A549 (cell line): ENCODE data around the gene SLC38A4. TPM values are rescaled to one million over a fixed set of nuclear protein-coding genes. Genes with fewer than 3 reads are reported as not detected.

Experiments used
- ATAC-seq, 2 experiments: fragments of 200-7000 bp in 1 of 2; fragments of >200 bp in 1 of 2; cut with Nextera tagmentation in 1 of 2; cut with Tn5 transposase in 1 of 2; 3 replicates each; pipeline versions ENCODE4 v1.8.0 to v1.9.1; 2018 to 2020; ENCODE audit warnings: mild to moderate bottlenecking in 1 of 2, moderate library complexity in 1 of 2
- CTCF ChIA-PET: fragments of 300-600 bp; sonication (Branson Sonifier 250); formaldehyde crosslinking; extraction: SDS; loops from one replicate; lab custom pipeline; 2021; ENCODE audit warnings: antibody characterized with exemption, inconsistent platforms; lab: Yijun Ruan, JAX
- POLR2A ChIA-PET: fragments of 350-600 bp; formaldehyde crosslinking; extraction: SDS; loops from one replicate; lab custom pipeline; 2021; ENCODE audit warnings: antibody characterized with exemption, inconsistent platforms; lab: Yijun Ruan, JAX
- DNase-seq, 2 experiments: peaks; one replicate each; pipeline versions ENCODE4 v3.0.0 to v3.0.0-alpha.2; 2011 to 2016; ENCODE audit warnings: low read depth in 1 of 2, low spot score in 1 of 2
- FAIRE-seq: peaks from 2 replicates; lab custom pipeline; 2011; peaks lifted over from hg19 to GRCh38; lab: Jason Lieb, UNC
- H3K27ac ChIP-seq, 2 experiments: fragments of >200 bp; sonication (Bioruptor Twin); formaldehyde crosslinking; 3 replicates each; pipeline ENCODE4 v1.5.1; 2016 to 2017
- H3K4me1 ChIP-seq: fragments of >200 bp; sonication (Bioruptor Twin); formaldehyde crosslinking; 3 replicates; pipeline ENCODE4 v1.6.1; 2016
- H3K4me2 ChIP-seq: fragments of >200 bp; sonication (Bioruptor Twin); formaldehyde crosslinking; 3 replicates; pipeline ENCODE4 v1.6.1; 2016
- H3K4me3 ChIP-seq: fragments of >200 bp; sonication (Bioruptor Twin); formaldehyde crosslinking; 3 replicates; pipeline ENCODE4 v1.5.1; 2016
- H3K9me3 ChIP-seq: fragments of >200 bp; sonication (Bioruptor Twin); formaldehyde crosslinking; 3 replicates; pipeline ENCODE4 v1.6.1; 2016
- CBX2 ChIP-seq: fragments of 200-600 bp; sonication (generic); IDR thresholded peaks from 2 replicates; pipeline ENCODE4 v1.6.1; 2016; ENCODE audit warnings: low read depth, mild to moderate bottlenecking, borderline replicate concordance
- CBX8 ChIP-seq: fragments of 200-600 bp; sonication (generic); IDR thresholded peaks from 2 replicates; pipeline ENCODE4 v1.6.1; 2016
- EHMT2 ChIP-seq: fragments of 200-600 bp; sonication (generic); IDR thresholded peaks from 2 replicates; pipeline ENCODE4 v1.6.1; 2016; ENCODE audit warnings: antibody characterized with exemption, low read depth, mild to moderate bottlenecking, moderate library complexity
- FOSB ChIP-seq: fragments of 250-450 bp; sonication (Bioruptor Pico); IDR thresholded peaks from 2 replicates; pipeline ENCODE4 v1.5.0; 2020; ENCODE audit warnings: mild to moderate bottlenecking, moderate library complexity
- FOSL2 ChIP-seq, 2 experiments: fragments of 450-650 bp in 1 of 2; fragments of >200 bp in 1 of 2; sonication (Bioruptor Twin) in 1 of 2; formaldehyde crosslinking; IDR thresholded peaks; 2 replicates each; pipeline versions ENCODE4 v1.5.0 to v1.6.1; 2016 to 2020; ENCODE audit warnings: mild to moderate bottlenecking in 1 of 2, moderate library complexity in 1 of 2
- GATA3 ChIP-seq: IDR thresholded peaks from 2 replicates; pipeline ENCODE4 v1.6.1; 2012; ENCODE audit warnings: borderline replicate concordance
- HOXA7 ChIP-seq: fragments of 250-450 bp; sonication (Bioruptor Pico); IDR thresholded peaks from 2 replicates; pipeline ENCODE4 v1.5.0; 2020; ENCODE audit warnings: mild to moderate bottlenecking, moderate library complexity
- JUN ChIP-seq, 2 experiments: fragments of >200 bp; sonication (Bioruptor Twin); formaldehyde crosslinking; IDR thresholded peaks; 2 replicates in 1 of 2; 3 replicates in 1 of 2; pipeline ENCODE4 v1.6.1; 2016 to 2017
- MAZ ChIP-seq: fragments of 150-350 bp; IDR thresholded peaks from 2 replicates; pipeline ENCODE4 v1.6.1; 2014; ENCODE audit warnings: antibody characterized with exemption, low read depth, low read length, borderline replicate concordance
- MYC ChIP-seq: IDR thresholded peaks from 2 replicates; pipeline ENCODE4 v1.6.1; 2012; ENCODE audit warnings: mild to moderate bottlenecking, inconsistent platforms, low read length, improper control_type of control experiment, borderline replicate concordance
- NPAS2 ChIP-seq: fragments of 250-450 bp; sonication (Bioruptor Pico); IDR thresholded peaks from 2 replicates; pipeline ENCODE4 v1.8.0; 2022; ENCODE audit warnings: mild to moderate bottlenecking, moderate library complexity, borderline replicate concordance
- PHF8 ChIP-seq: fragments of 200-600 bp; sonication (generic); IDR thresholded peaks from 2 replicates; pipeline ENCODE4 v1.6.1; 2016; ENCODE audit warnings: low read depth, mild to moderate bottlenecking, antibody characterized with exemption, moderate library complexity, borderline replicate concordance
- RAD21 ChIP-seq, 2 experiments: fragments of >200 bp in 1 of 2; sonication (Bioruptor Twin) in 1 of 2; formaldehyde crosslinking in 1 of 2; IDR thresholded peaks in 1 of 2; conservative IDR thresholded peaks in 1 of 2; 2 replicates in 1 of 2; 3 replicates in 1 of 2; pipeline ENCODE4 v1.6.1; 2012 to 2018; ENCODE audit warnings: inconsistent platforms in 1 of 2
- RARB ChIP-seq: fragments of 250-450 bp; sonication (Bioruptor Pico); IDR thresholded peaks from 2 replicates; pipeline ENCODE4 v1.8.0; 2021; ENCODE audit warnings: mild to moderate bottlenecking, moderate library complexity
- RFX5 ChIP-seq: fragments of 450-650 bp; IDR thresholded peaks from 2 replicates; pipeline ENCODE4 v1.7.1; 2014; ENCODE audit warnings: antibody characterized with exemption, mild to moderate bottlenecking, moderate library complexity
- RNF2 ChIP-seq: fragments of 200-600 bp; sonication (generic); IDR thresholded peaks from 2 replicates; pipeline ENCODE4 v1.6.1; 2016; ENCODE audit warnings: low read depth, mild to moderate bottlenecking, antibody characterized with exemption, moderate library complexity, borderline replicate concordance
- TP53 ChIP-seq: fragments of 250-450 bp; sonication (Bioruptor Pico); IDR thresholded peaks from 2 replicates; pipeline ENCODE4 v1.5.0; 2021; ENCODE audit warnings: mild to moderate bottlenecking, moderate library complexity
- ZNF302 ChIP-seq: fragments of 250-450 bp; sonication (Bioruptor Pico); IDR thresholded peaks from 2 replicates; pipeline ENCODE4 v1.9.0; 2021; ENCODE audit warnings: inconsistent platforms, mild to moderate bottlenecking, moderate library complexity
- WGBS: methylation state at CpG from one replicate; pipeline ENCODE4 v1.1.6; 2017; ENCODE audit errors: missing lambda C conversion rate; 5-methylcytosine and 5-hydroxymethylcytosine counted together
- polyA plus RNA-seq, 4 experiments: library from polyadenylated mRNA; depleted of rRNA in 3 of 4; stranded (reverse); fragments of >200 nt; fragmentation: RNase III in 1 of 4; extraction: RNeasy Plus Mini Kit Qiagen cat#74134 plus additional on column Dnase treatment in 1 of 4; gene quantifications; 2 replicates in 3 of 4; 3 replicates in 1 of 4; pipeline ENCODE4 v1.2.3, GENCODE V29; 2011 to 2017
- TF ChIP-seq, protein P1 (sequence below): fragments of 250-450 bp; sonication (Bioruptor Pico); IDR thresholded peaks from 2 replicates; pipeline ENCODE4 v1.5.0; 2020; ENCODE audit warnings: low read depth, mild to moderate bottlenecking, moderate library complexity
- TF ChIP-seq, protein P2 (sequence below): fragments of 200-600 bp; sonication (generic); IDR thresholded peaks from 2 replicates; pipeline ENCODE4 v1.6.1; 2016; ENCODE audit warnings: antibody characterized with exemption, mild to moderate bottlenecking, moderate library complexity
- TF ChIP-seq, protein P3 (sequence below): fragments of 150-350 bp; IDR thresholded peaks from 2 replicates; pipeline ENCODE4 v1.6.1; 2014; ENCODE audit warnings: low read depth, mild to moderate bottlenecking, low read length
- TF ChIP-seq, protein P4 (sequence below): fragments of 250-450 bp; sonication (Bioruptor Pico); IDR thresholded peaks from 2 replicates; pipeline ENCODE4 v1.5.0; 2021; ENCODE audit warnings: mild to moderate bottlenecking, moderate library complexity, borderline replicate concordance
- TF ChIP-seq, protein P5 (sequence below): IDR thresholded peaks from 2 replicates; pipeline ENCODE4 v1.6.1; 2012
- TF ChIP-seq, protein P6 (sequence below): IDR thresholded peaks from 2 replicates; pipeline ENCODE4 v1.6.1; 2012
- TF ChIP-seq, protein P7 (sequence below): fragments of >200 bp; sonication (Bioruptor Twin); formaldehyde crosslinking; IDR thresholded peaks from 2 replicates; pipeline ENCODE4 v1.6.1; 2016

The SLC38A4 gene
- polyA plus RNA-seq, 2 of the 4 experiments (the other 2 are of a cell fraction) = 0.09 to 0.30 TPM

DNA sequence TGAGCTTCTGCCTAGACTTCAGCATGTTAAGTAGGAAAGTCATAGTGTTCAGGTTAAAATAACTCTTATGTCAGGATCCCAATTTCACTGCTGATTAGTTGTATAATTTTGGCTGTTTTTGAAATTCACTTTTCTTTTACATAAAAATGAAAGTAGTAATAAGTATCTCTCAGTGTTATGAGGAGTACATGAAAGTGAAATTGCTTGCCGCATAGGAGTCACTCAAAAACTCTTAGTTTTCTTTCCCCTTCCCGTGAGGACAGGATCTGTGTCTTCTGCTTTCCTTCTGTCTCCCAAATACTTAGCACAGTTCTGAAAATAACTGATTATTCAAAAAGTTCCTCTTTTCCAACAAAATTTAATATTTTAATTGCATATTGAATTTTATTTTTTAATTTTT lies 100.5 kb downstream of the SLC38A4 start:
- Histone ChIP-seq H3K27ac (no peak overlapping the region), H3K4me2 (no peak overlapping the region), H3K9me3 (0 out of 3 replicates have a peak, but pooled peaks cover 4% of the 10 kb centered on the region), H3K4me3 (no peak overlapping the region), H3K4me1 (no peaks in the 10 kb centered on the region)
- FAIRE-seq (no peak), ATAC-seq (no peak), DNase-seq (no peak)
- no peak for TF ChIP-seq RNF2
- no peak for TF ChIP-seq EHMT2
- TF ChIP-seq NPAS2 = no peak
- no peak for TF ChIP-seq MAZ
- no peak for TF ChIP-seq FOSB
- TF ChIP-seq RAD21 (conservative IDR thresholded peaks at IDR 0.05 in 1 of 2, IDR thresholded peaks at IDR 0.05 in 1 of 2) = no peak
- no peak for TF ChIP-seq CBX8
- TF ChIP-seq, protein P1, sequence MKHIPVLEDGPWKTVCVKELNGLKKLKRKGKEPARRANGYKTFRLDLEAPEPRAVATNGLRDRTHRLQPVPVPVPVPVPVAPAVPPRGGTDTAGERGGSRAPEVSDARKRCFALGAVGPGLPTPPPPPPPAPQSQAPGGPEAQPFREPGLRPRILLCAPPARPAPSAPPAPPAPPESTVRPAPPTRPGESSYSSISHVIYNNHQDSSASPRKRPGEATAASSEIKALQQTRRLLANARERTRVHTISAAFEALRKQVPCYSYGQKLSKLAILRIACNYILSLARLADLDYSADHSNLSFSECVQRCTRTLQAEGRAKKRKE = no peak
- TF ChIP-seq, protein P2, sequence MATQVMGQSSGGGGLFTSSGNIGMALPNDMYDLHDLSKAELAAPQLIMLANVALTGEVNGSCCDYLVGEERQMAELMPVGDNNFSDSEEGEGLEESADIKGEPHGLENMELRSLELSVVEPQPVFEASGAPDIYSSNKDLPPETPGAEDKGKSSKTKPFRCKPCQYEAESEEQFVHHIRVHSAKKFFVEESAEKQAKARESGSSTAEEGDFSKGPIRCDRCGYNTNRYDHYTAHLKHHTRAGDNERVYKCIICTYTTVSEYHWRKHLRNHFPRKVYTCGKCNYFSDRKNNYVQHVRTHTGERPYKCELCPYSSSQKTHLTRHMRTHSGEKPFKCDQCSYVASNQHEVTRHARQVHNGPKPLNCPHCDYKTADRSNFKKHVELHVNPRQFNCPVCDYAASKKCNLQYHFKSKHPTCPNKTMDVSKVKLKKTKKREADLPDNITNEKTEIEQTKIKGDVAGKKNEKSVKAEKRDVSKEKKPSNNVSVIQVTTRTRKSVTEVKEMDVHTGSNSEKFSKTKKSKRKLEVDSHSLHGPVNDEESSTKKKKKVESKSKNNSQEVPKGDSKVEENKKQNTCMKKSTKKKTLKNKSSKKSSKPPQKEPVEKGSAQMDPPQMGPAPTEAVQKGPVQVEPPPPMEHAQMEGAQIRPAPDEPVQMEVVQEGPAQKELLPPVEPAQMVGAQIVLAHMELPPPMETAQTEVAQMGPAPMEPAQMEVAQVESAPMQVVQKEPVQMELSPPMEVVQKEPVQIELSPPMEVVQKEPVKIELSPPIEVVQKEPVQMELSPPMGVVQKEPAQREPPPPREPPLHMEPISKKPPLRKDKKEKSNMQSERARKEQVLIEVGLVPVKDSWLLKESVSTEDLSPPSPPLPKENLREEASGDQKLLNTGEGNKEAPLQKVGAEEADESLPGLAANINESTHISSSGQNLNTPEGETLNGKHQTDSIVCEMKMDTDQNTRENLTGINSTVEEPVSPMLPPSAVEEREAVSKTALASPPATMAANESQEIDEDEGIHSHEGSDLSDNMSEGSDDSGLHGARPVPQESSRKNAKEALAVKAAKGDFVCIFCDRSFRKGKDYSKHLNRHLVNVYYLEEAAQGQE = no peak
- no peak for TF ChIP-seq RFX5
- no peak for TF ChIP-seq MYC
- no peak for TF ChIP-seq GATA3
- TF ChIP-seq, protein P3, sequence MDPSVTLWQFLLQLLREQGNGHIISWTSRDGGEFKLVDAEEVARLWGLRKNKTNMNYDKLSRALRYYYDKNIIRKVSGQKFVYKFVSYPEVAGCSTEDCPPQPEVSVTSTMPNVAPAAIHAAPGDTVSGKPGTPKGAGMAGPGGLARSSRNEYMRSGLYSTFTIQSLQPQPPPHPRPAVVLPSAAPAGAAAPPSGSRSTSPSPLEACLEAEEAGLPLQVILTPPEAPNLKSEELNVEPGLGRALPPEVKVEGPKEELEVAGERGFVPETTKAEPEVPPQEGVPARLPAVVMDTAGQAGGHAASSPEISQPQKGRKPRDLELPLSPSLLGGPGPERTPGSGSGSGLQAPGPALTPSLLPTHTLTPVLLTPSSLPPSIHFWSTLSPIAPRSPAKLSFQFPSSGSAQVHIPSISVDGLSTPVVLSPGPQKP = no peak
- no peak for TF ChIP-seq TP53 (CRISPR knock-in tag)
- no peak for TF ChIP-seq JUN (IDR thresholded peaks at IDR 0.05)
- TF ChIP-seq, protein P4, sequence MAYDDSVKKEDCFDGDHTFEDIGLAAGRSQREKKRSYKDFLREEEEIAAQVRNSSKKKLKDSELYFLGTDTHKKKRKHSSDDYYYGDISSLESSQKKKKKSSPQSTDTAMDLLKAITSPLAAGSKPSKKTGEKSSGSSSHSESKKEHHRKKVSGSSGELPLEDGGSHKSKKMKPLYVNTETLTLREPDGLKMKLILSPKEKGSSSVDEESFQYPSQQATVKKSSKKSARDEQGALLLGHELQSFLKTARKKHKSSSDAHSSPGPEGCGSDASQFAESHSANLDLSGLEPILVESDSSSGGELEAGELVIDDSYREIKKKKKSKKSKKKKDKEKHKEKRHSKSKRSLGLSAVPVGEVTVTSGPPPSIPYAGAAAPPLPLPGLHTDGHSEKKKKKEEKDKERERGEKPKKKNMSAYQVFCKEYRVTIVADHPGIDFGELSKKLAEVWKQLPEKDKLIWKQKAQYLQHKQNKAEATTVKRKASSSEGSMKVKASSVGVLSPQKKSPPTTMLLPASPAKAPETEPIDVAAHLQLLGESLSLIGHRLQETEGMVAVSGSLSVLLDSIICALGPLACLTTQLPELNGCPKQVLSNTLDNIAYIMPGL (CRISPR knock-in tag) = no peak
- TF ChIP-seq ZNF302 (CRISPR knock-in tag) = no peak
- 90% methylated on average over 2 of the region's 2 CpGs for WGBS
- ChIA-PET POLR2A (no interaction called here), CTCF (no interaction called here)

DNA sequence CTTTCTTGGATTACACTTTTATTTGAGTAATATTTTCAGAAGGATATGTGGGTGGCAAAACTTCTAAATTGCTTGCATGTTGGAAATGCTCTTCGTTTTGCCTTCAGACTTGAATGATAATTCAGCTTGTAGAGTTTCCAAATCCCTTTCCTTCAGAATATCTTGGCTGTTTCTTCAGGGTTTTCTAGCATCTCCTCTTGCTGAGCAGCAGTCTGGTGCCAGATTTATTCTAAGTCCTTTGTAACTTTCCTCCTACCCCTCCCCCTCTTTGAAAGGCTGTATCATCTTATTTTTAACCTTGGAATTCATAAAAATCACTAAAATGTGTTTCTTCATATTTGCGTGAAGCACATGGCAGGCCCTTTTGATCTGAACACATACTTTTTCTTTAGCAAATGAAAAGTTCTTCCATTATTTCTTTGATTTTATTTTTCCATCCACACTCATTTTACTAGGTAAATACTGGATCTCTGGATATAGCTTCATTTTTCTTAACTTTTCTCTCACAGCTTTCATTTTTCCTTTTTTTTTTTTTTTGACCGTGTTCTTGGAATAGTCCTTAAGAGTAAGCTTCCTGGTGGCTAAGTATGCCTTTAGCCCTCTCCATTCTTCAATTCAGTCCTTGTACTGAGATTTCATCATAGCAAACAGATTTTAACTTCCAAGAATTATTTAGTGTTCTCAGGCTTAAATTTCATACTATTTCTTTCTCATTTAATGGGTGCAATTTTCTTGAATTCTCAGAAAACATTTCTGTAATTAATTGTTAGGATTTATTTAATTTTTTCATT lies 102.0 kb downstream of the SLC38A4 start:
- Histone ChIP-seq H3K4me1 (no peaks in the 10 kb centered on the region), H3K27ac (no peak overlapping the region), H3K4me2 (no peak overlapping the region), H3K9me3 (0 out of 3 replicates have a peak, but pooled peaks cover 4% of the 10 kb centered on the region), H3K4me3 (no peak overlapping the region)
- no peak for FAIRE-seq
- no peak for DNase-seq
- 54% methylated on average over 3 of the region's 3 CpGs for WGBS
- ATAC-seq = no peak
- ChIA-PET POLR2A (no interaction called here), CTCF (interaction anchor here (0.6 kb wide), 1 partner anchor 599 kb away, joined by 3 read pairs; no protein-coding TSS in a partner anchor)
- TF ChIP-seq, protein P5, sequence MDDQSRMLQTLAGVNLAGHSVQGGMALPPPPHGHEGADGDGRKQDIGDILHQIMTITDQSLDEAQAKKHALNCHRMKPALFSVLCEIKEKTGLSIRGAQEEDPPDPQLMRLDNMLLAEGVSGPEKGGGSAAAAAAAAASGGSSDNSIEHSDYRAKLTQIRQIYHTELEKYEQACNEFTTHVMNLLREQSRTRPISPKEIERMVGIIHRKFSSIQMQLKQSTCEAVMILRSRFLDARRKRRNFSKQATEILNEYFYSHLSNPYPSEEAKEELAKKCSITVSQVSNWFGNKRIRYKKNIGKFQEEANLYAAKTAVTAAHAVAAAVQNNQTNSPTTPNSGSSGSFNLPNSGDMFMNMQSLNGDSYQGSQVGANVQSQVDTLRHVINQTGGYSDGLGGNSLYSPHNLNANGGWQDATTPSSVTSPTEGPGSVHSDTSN = no peak
- TF ChIP-seq PHF8 (no peak), RARB (CRISPR knock-in tag) (no peak), MYC (no peak), JUN (IDR thresholded peaks at IDR 0.05) (no peak), EHMT2 (no peak), HOXA7 (no peak), CBX2 (no peak), RNF2 (no peak), FOSL2 (IDR thresholded peaks at IDR 0.05) (no peak), FOSL2 (CRISPR knock-in tag; IDR thresholded peaks at IDR 0.05) (no peak)
- TF ChIP-seq, protein P6, sequence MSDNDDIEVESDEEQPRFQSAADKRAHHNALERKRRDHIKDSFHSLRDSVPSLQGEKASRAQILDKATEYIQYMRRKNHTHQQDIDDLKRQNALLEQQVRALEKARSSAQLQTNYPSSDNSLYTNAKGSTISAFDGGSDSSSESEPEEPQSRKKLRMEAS = no peak
- TF ChIP-seq, protein P7, sequence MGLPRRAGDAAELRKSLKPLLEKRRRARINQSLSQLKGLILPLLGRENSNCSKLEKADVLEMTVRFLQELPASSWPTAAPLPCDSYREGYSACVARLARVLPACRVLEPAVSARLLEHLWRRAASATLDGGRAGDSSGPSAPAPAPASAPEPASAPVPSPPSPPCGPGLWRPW = no peak
